GM19397 (cell line): Measurements from ENCODE around the gene DRD2.

Experiments
- ATAC-seq: cut with Tn5 transposase; IDR thresholded peaks from one replicate; pipeline ENCODE4 v1.9.1; 2021; ENCODE audit warnings: mild to moderate bottlenecking, moderate library complexity; ENCODE audit not compliant: unreplicated experiment

DRD2 gene

GRCh38 chr11:113405724-113406478 lies 69.3 kb downstream of the DRD2 start:
- no peak for ATAC-seq

- no peak for ATAC-seq
These were observed 70.3 kb downstream of the DRD2 start for GRCh38 chr11:113404859-113405430.

GRCh38 chr11:113401718-113402117 lies 73.5 kb downstream of the DRD2 start:
- ATAC-seq, result no peak

GRCh38 chr11:113400631-113401230 lies 74.5 kb downstream of the DRD2 start:
- no peak for ATAC-seq

GRCh38 chr11:113398669-113399430 lies 76.3 kb downstream of the DRD2 start:
- no peak for ATAC-seq

- no peak for ATAC-seq
These were observed 77.4 kb downstream of the DRD2 start for GRCh38 chr11:113397821-113398220.

GRCh38 chr11:113397212-113397611 lies 78.0 kb downstream of the DRD2 start:
- no peak for ATAC-seq

- ATAC-seq, result no peak
These were observed 78.5 kb downstream of the DRD2 start for GRCh38 chr11:113396690-113397089.

- no peak for ATAC-seq
These were observed 79.3 kb downstream of the DRD2 start for GRCh38 chr11:113395782-113396336.

- no peak for ATAC-seq
These were observed 80.3 kb downstream of the DRD2 start for GRCh38 chr11:113394919-113395318.

GRCh38 chr11:113393501-113393985 lies 81.7 kb downstream of the DRD2 start:
- ATAC-seq, result no peak

- no peak for ATAC-seq
These were observed 82.8 kb downstream of the DRD2 start for GRCh38 chr11:113392236-113392921.

GRCh38 chr11:113389272-113389671 lies 85.9 kb downstream of the DRD2 start:
- ATAC-seq, result no peak

GRCh38 chr11:113387605-113388211 lies 87.5 kb downstream of the DRD2 start, which contains the start of gene ANKK1:
Gene ANKK1 (plus strand): TSS chr11:113387779. CDS start chr11:113387885, 106 bp downstream.
- ATAC-seq, result no peak

GRCh38 chr11:113386866-113387265 lies 88.3 kb downstream of the DRD2 start:
- no peak for ATAC-seq

- ATAC-seq, result no peak
These were observed 89.4 kb downstream of the DRD2 start for GRCh38 chr11:113385749-113386148.

GRCh38 chr11:113384551-113384950 lies 90.6 kb downstream of the DRD2 start:
- ATAC-seq, result no peak

GRCh38 chr11:113382121-113382520 lies 93.1 kb downstream of the DRD2 start:
- no peak for ATAC-seq

- no peak for ATAC-seq
These were observed 96.5 kb downstream of the DRD2 start for GRCh38 chr11:113378692-113379091.
